Endothelial cell (in vitro differentiated cells): ENCODE data around the gene JUN. TPM values are rescaled to one million over a fixed set of nuclear protein-coding genes. Genes with fewer than 3 reads are reported as not detected.

Experiments used
- DNase-seq: peaks from one replicate; pipeline ENCODE4 v3.0.0; 2021; ENCODE audit warnings: low spot score
- H3K27ac Mint-ChIP-seq: one replicate; pipeline ENCODE4 v1.8.0; 2021; ENCODE audit warnings: mixed read lengths, inconsistent platforms; ENCODE audit not compliant: unreplicated experiment
- H3K27me3 Mint-ChIP-seq: one replicate; pipeline ENCODE4 v1.8.0; 2021; ENCODE audit warnings: mild to moderate bottlenecking, moderate library complexity, mixed read lengths, inconsistent platforms; ENCODE audit not compliant: unreplicated experiment
- H3K36me3 Mint-ChIP-seq: one replicate; pipeline ENCODE4 v1.8.0; 2021; ENCODE audit warnings: mild to moderate bottlenecking, low read depth, mixed read lengths, inconsistent platforms; ENCODE audit not compliant: unreplicated experiment
- H3K4me1 Mint-ChIP-seq: one replicate; pipeline ENCODE4 v1.8.0; 2021; ENCODE audit warnings: mild to moderate bottlenecking, mixed read lengths, inconsistent platforms; ENCODE audit not compliant: unreplicated experiment
- H3K4me3 Mint-ChIP-seq: one replicate; pipeline ENCODE4 v1.8.0; 2021; ENCODE audit warnings: mild to moderate bottlenecking, mixed read lengths, inconsistent platforms; ENCODE audit not compliant: unreplicated experiment
- H3K9me3 Mint-ChIP-seq: one replicate; pipeline ENCODE4 v1.8.0; 2021; ENCODE audit warnings: mixed read lengths, inconsistent platforms; ENCODE audit not compliant: unreplicated experiment
- long read RNA-seq: library from polyadenylated mRNA; unstranded; transcript quantifications from one replicate; pipeline ENCODE4 v2.0.0, GENCODE V29; 2020; ENCODE audit not compliant: unreplicated experiment
- total RNA-seq: library from RNA; stranded (reverse); fragmentation: NEBNext Ultra II Directional; extraction: Animal tissue kit (Norgen Biotek cat#: 25700); gene quantifications from one replicate; pipeline ENCODE4 v1.2.1, GENCODE V29; 2021; ENCODE audit not compliant: unreplicated experiment
- TF ChIP-seq, protein P1 (sequence below): fragments of 200-600 bp; sonication (generic); IDR thresholded peaks from one replicate; pipeline ENCODE4 v1.5.0; 2021; ENCODE audit warnings: antibody characterized with exemption; ENCODE audit not compliant: unreplicated experiment

The JUN gene
- total RNA-seq: 56.3 TPM
- long read RNA-seq, transcript JUN-201 (1 exons, 3,540 nt): major isoform, 32 of 33 reads
- long read RNA-seq, partial matches to known transcripts: 0 of 33 reads
- long read RNA-seq, other reads (novel, unspliced or antisense): 1 of 33 reads

DNA sequence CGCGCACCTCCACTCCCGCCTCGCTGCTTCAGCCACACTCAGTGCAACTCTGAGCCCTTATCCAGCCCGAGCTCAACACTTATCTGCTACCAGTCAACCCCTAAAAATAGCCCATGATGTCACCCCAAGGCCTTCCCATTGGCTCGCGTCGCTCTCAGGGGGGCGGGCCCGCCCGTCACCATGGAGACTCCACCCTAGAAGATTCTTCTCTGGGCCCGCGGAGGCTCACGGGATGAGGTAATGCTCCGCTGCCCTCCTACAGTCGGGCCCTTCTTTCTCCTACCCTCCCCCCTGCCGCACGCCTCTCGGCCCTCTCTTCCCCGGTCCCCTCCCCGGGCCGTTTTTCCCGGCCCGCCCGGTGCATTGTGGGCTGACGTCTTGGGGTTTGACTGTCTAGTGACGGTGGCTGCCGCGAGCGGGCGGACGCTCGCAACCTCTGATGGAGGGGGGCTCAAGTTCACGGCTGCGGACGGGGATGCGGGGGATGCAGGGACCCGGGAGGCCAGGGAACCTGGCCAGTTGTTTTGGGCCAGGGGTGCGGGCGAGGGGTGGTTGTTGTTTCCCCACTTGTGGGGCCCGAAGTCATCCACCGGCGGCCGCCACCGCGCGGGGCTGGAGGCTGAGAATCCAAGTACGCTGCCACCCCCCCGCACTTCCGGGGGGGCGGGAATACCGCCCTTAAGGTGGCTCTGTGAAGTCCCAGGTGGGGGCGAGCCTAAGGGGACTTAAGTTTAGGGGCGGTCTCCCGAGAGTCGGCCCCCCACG lies at the start of gene JUN:
TSS of gene JUN (minus strand) at position 55 of the 765 bp plus-strand sequence. CDS start 977 bp downstream, outside the sequence.
- H3K27me3 Mint-ChIP-seq: peaks cover 15% of the 10 kb centered on the region
- H3K27ac Mint-ChIP-seq: peak within 1 kb of the TSS; percentile 99
- DNase-seq: peak; percentile 97
- peaks cover 25% of the 10 kb centered on the region for H3K36me3 Mint-ChIP-seq
- H3K4me3 Mint-ChIP-seq: peak within 1 kb of the TSS; percentile 100
- peaks cover 4% of the 10 kb centered on the region for H3K9me3 Mint-ChIP-seq
- peaks cover 32% of the 10 kb centered on the region for H3K4me1 Mint-ChIP-seq
- TF ChIP-seq, protein P1, sequence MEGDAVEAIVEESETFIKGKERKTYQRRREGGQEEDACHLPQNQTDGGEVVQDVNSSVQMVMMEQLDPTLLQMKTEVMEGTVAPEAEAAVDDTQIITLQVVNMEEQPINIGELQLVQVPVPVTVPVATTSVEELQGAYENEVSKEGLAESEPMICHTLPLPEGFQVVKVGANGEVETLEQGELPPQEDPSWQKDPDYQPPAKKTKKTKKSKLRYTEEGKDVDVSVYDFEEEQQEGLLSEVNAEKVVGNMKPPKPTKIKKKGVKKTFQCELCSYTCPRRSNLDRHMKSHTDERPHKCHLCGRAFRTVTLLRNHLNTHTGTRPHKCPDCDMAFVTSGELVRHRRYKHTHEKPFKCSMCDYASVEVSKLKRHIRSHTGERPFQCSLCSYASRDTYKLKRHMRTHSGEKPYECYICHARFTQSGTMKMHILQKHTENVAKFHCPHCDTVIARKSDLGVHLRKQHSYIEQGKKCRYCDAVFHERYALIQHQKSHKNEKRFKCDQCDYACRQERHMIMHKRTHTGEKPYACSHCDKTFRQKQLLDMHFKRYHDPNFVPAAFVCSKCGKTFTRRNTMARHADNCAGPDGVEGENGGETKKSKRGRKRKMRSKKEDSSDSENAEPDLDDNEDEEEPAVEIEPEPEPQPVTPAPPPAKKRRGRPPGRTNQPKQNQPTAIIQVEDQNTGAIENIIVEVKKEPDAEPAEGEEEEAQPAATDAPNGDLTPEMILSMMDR: no peak

DNA sequence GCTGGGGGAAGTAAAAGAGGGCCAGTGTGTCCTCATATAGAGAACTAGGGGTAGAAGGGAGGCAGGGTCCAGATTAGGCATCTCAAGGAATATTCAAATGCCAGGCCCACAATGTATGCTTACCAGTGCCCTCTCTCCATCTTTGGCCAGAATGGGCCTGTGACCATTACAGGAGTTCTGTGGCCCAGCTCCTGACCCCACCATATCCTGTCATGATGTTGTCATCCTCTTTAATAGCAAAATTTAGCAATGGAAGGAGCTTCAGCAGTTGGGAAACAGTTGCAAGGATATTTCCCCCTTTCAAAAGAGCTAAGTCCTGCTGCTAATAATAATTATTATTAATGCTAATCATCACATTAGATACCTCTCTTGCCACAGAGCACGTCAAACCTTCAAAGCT lies 49.3 kb upstream of the JUN start:
- TF ChIP-seq, protein P1: no peak
- no peak for DNase-seq
- Mint-ChIP-seq H3K36me3 (no peaks in the 10 kb centered on the region), H3K4me1 (peaks cover 19% of the 10 kb centered on the region), H3K9me3 (no peaks in the 10 kb centered on the region), H3K4me3 (no peak overlapping the region), H3K27me3 (peaks cover 7% of the 10 kb centered on the region), H3K27ac (no peak overlapping the region)

GRCh38 chr1:58830291-58830690 lies 46.4 kb upstream of the JUN start:
- DNase-seq: no peak
- Mint-ChIP-seq H3K4me3 (no peak overlapping the region), H3K27ac (no peak overlapping the region), H3K9me3 (peaks cover 10% of the 10 kb centered on the region), H3K36me3 (peaks cover 12% of the 10 kb centered on the region), H3K4me1 (no peaks in the 10 kb centered on the region), H3K27me3 (no peaks in the 10 kb centered on the region)
- TF ChIP-seq, protein P1: no peak

DNA sequence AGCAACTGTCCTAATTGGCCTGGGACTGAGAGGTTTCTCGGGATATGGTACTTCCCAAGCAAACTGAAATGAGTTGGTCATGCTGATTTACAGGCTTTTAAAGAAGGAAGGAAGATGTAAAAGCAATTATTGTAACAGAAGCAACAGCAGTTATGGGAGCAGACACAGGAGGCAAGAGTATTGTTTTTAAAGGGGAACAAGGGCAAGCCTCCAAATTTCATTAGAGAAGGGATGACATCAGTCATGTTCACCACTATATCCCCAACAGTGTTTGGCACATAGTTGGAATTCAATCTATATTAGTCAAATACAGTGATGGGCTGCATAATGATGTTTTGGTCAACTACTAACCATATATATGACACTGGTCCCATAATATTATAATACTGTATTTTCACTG lies 46.0 kb upstream of the JUN start:
- no peak overlapping the region for H3K4me3 Mint-ChIP-seq
- H3K27ac Mint-ChIP-seq: no peak overlapping the region
- H3K9me3 Mint-ChIP-seq: peaks cover 10% of the 10 kb centered on the region
- TF ChIP-seq, protein P1: no peak
- H3K27me3 Mint-ChIP-seq: no peaks in the 10 kb centered on the region
- no peak for DNase-seq
- no peaks in the 10 kb centered on the region for H3K4me1 Mint-ChIP-seq
- peaks cover 12% of the 10 kb centered on the region for H3K36me3 Mint-ChIP-seq

DNA sequence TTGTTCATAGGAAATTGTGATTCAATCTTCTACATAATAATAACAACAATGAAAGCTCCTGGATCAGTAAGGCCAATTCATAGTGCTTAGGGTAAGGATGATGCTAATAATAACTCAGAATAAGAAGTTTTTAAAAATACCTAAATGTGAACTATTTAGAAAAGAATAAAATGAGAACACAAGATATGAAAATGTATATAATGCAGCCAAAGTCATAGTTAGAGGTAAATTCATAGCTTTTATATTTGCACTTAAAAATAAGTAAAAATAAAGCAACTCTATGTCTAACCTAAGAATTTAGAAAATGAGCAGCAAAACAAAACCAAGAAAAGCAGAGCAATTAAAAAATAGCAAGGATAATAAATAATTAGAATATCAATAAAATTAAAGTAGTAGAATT lies 43.5 kb upstream of the JUN start:
- Mint-ChIP-seq H3K27ac (no peak overlapping the region), H3K9me3 (peaks cover 10% of the 10 kb centered on the region), H3K36me3 (peaks cover 12% of the 10 kb centered on the region), H3K4me3 (no peak overlapping the region), H3K4me1 (peaks cover 2% of the 10 kb centered on the region), H3K27me3 (peaks cover 3% of the 10 kb centered on the region)
- TF ChIP-seq, protein P1: no peak
- no peak for DNase-seq
